NCI-H345 treated with DMSO at 0.1 percent for 48 hours (cell line): ENCODE data around the gene PRAC2.

Source experiments
- DNase-seq: peaks from one replicate; lab custom pipeline; 2025; ENCODE audit not compliant: unreplicated experiment; lab: John Stamatoyannopoulos, UW

The PRAC2 gene

DNA sequence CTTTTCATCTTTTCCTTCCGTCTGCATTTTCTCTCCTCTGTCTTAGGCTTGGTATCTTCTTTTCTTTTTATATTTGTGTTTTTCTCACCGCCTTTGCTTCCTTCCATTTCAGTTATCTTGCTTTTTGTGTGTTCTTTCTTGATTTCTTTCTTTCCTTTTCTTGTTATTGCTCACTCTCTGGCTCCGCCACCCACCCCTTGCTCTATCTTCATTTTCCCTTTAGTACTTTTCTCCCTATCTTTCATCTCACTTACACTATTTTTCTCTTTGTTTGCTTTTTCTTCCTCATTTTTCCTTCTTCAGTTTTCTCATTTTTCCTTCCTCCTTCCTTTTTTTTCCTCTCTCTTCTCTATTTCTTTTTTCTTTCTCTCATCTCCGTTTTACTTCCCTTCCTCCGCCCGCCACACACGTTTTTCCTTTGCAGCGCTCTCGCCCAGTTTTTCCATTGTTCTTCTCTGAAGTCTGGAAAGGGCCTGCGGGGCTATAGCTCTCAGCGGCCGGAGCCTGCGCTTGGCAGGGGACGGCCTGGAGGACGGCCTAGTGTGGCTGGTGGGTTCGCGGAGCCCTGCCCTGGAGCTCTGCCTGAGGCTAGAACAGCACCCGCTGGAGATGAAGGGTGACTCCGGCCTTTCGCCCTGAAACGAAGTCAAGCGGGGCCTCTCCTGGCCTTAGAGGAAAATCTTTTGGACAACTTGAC, 10.8 kb downstream of the PRAC2 start:
- DNase-seq: no peak

DNA sequence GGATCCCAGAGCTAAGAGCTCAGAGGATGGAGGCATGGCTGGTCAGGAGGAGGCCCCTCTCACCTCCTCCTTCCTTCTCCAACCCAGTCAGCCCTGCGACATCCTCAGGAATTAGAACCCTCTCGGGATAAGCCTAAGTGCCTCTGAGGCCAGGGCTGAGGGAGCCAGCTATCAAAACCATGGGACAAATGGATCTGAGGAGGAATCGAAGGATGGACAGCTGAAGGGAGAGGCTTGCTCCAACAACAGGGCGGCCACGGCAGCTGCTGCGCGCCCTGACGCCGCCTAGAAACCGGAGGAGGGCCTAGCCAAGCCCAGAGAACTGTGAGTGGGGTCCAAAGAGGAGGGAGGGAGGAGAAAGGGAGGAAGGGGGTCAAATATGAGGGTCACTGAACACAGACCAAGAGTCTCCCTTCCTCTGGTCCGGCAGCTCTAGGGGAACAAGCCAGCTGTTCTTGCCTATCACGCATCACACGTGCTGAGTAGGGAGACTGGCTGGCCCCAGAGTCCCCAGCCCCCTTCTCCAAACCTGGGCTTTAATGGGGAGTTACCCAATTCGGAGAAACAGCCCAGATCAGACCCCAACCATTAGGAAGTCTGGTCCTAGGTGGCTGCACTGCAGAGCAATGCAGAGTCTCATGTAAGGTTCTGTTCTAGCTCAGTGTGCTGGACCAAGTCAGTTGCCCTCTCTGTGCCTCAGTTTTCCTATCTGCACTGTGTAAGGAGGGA, 11.5 kb downstream of the PRAC2 start:
- DNase-seq: no peak

DNA sequence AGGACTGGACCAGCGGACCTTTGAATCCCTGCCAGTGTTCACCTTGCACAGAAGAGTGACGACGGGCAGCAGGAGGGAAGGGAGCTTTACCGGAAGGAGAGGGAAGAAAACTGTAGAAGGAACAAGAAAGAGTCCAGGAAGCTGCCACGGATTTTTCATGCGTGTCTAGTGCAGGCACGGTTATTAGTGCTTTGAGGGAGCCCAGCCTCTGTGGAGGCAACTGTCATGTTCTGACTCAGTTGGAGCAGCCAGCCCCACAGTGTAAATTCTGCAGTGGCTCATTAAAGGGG, 12.0 kb downstream of the PRAC2 start:
- DNase-seq: no peak

DNA sequence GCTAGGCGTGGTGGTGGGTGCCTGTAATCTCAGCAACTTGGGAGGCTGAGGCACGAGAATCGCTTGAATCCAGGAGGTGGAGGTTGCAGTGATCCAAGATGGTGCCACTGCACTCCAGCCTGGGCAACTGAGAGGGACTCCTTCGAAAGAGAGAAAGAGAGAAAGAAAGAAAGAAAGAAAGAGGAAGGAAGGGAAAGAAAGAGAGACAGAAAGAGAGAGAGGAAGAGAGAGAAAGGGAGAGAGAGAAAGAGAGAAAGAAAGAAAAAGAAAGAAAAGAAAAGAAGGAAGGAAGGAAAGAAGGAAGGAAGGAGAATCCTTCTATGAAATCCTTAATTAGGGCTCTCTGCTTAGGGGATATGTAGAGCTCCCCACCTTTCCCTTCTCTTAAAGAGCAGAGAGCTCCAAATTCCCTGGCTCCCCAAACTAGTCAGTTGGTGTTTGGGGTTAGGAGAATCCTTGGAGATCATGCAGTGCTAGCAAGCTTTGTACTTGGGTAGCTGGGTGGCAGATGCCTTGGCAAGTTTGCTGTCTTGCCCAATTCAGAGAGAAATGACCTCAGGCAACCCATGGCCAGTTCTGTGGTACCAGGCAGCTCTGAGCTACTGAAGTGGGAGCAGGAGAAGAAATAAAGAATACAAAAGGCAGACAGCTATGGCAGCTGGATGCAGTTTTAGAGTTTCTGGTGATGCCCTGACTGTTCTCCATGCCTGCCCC, 14.5 kb downstream of the PRAC2 start:
- no peak for DNase-seq

DNA sequence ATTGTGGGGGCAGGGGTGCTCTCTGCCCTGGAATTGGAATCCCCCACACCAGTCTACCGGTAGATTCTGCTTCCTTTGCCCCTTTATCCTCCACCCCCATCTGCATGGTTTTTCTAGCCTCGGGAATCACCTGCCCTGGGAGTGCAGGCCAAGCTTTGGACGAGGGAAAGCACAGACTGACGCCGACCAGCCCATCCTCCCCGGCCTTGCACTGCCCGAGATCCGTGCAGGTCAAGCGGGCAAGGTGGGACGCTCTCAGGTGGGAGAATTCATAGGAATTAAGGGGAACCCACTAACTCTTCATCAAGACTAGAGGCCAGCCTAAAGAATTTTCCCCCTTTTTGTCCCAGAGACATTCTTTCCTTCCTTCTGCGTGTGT, 15.4 kb downstream of the PRAC2 start:
- no peak for DNase-seq

DNA sequence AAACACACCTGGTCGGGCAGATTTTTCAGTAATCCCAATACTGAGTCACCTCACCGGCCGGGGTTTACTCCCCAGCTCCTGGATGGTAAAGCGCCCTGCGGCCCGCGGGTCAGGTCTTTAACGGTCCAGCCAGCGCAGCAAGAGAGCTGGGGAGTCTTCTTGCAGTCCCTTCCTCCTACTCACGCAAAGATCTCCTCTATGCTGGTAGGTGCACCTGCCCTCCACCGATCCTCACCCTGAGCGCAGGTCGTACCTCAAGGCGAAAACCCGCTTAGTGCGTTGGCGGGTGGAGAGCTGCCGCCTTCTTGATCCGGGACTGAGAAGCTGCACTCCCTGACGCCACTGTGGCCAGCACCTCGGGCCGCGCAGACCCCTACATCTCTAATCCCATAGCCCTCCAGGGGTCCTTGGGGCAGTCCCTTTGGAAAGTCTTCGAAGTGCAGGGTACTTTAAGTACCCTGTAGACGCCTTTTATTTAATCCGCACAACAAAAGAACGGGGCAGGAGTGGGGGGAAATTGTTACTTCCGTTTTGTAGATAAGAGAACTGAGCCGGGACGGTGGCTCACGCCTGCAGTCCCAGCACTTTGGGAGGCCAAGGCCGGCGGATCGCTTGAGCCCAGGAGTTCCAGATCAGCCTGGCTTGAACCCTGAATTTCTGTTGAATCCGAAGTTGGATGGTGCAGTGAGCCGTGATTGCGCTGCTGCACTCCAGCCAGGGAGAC, 16.0 kb downstream of the PRAC2 start:
- no peak for DNase-seq

DNA sequence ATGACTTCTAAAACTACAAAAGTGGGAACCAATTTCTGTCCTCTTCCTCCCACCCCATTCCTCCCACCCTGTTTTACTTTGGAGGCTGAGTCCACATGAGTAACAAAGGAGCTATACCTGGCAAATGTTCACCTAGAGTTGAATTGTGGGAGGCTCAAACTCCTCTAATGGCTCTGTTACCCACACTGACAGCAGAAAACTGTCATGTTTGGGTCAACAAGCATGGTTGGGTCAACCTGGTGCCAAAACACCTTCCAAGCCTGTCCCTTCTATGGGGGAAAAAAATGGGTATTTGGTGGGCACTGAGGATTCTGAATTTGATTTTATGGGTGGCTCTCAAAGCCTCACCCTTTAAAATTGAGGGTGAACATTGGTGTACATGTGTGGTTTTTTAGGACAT, 17.6 kb downstream of the PRAC2 start:
- DNase-seq: no peak

DNA sequence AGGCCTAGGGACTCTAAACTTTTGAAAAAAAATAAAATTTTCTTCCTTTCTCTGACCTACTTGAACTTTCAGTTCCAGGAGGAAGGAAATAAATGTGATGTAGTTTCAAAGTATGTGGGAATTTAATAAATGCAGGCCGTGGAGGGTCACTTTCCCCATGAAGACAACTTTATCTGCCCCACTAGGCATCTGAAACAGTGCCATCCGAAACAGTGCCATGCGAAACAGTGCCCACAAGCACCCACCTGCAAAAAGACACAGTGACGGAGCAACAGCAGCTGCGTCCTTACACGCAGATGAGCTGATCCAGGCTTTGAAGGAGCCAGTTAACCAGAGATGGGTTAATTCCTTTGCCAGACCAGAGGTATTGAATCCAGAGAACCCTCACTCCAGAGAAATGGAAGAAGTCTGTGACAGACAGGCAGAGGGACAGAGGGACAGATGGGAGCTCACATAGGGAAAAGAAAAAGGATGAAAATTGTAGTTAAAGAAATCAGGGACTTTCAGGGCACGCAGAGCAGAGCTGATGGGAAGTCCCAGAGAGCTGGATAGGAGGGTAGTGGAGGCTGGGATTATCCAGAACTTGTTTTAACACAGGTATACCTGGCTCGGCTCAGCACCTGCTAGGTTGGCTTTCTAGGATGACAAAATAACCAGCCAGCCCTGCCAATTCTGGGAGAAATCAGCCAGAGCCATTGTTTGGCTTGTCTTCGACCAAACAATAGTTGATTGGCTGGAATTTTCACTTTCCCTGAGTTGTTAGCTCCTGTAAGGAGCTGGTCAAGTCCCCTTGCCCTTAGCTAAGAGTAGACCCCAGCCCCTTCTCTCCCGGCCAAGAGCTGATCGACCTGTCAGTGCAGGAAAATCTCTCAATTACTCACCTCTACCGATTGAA, 22.6 kb downstream of the PRAC2 start:
- DNase-seq: no peak

DNA sequence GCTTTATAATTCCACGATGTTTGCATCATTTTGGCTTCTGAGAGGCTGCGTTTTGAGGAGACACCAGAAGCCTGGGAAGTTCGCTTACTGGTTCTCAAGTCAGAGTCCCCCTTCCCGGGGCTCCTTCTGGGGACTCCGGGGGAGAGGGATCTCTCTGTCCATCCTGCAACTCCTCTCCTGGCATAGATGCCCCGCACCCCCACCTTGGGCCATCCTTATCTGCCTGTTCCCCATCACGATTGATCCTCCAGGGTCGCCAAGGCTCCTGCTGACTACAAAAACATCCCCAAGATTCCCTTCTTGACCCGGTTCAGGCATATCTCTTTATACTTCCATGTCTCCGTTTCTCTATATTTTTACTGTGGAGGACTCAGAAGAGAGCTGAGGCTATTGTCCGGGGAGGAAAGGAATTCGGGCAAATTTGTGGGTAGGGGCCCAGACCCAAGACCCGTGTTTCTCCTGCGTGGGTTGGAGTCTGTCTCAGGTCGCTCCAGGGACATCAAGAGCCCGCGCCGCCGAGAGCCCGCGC, 24.0 kb downstream of the PRAC2 start:
- no peak for DNase-seq

DNA sequence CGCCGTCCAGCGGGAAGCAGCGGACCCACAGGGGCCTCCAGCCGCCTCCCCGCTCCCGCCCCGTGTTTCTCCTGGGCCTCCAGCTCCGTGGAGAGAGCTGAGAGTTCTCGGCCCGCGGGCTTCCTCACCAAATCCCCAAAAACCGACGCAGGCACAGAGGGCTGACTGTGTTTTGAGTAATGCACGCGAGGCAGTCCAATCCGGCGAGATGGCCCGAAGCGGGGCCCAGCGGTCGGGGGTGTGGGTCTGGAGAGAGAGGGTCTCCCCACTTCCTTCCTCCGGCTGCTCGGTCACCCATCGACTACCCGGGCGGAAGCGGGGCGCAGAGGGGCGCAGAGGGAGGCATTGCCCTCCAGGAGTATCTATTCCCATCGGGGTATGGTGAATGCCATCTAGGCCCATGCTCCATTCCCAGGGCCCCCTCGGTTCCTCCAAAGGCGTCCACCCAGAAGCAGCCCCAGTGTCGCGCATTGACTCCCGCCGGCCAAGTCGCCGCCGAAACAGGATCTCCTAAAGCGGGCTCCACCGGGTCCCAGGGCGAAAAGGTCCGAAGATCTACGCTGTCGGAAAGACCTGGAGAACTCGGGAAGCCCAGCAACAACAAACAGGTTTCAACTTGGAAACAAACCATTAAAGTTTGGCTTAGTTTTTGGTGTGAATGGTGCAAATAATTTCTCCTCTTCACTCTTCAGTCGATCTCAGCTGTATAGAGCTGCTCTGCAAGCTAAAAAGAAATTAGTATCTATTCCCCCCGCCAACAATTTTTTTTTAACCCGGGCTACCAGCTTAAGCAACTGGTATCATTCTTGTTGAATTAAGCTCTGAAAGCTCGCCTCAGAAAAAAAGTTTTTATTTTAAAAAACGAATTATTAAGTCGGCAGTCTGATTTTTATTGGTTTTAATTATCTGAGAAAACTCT, 24.7 kb downstream of the PRAC2 start:
- no peak for DNase-seq

DNA sequence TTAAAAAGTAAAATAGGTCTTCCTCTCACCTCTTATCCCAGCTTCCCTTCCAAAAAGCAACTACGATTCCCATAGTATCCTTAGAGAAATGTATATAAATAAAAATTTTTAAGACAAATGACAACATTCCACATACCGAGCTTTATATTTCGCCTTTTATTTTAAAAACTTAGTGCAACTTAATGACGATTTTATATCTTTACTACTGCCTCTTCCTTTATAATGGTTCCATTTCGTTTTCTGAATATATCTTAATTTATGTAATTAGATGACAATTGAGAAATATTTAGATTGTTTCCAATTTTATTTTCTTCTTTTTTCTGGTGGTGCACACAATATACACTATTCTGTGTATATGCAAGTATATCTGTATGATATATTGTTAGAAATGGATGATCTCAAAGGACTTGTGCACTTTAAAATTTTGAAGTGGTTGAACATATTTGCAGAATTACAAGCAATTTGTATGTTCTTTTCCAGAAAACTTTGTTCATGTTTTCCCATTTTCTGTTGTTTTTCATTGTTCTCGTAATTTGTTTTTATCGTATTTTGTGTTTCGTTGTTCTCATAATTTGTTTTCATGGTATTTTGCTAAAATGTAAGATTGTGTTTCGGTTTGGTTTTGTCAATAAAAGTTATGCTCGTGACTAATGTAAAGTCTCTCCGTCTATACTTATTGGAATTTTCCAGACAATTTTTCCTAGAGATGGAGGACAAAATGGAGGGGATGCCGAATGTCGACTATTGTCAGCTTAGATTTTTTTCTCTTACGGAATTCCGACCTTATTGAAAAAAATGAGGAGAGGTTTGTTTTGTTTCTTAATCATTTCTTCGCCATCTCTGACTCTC, 26.0 kb downstream of the PRAC2 start:
- DNase-seq: no peak

DNA sequence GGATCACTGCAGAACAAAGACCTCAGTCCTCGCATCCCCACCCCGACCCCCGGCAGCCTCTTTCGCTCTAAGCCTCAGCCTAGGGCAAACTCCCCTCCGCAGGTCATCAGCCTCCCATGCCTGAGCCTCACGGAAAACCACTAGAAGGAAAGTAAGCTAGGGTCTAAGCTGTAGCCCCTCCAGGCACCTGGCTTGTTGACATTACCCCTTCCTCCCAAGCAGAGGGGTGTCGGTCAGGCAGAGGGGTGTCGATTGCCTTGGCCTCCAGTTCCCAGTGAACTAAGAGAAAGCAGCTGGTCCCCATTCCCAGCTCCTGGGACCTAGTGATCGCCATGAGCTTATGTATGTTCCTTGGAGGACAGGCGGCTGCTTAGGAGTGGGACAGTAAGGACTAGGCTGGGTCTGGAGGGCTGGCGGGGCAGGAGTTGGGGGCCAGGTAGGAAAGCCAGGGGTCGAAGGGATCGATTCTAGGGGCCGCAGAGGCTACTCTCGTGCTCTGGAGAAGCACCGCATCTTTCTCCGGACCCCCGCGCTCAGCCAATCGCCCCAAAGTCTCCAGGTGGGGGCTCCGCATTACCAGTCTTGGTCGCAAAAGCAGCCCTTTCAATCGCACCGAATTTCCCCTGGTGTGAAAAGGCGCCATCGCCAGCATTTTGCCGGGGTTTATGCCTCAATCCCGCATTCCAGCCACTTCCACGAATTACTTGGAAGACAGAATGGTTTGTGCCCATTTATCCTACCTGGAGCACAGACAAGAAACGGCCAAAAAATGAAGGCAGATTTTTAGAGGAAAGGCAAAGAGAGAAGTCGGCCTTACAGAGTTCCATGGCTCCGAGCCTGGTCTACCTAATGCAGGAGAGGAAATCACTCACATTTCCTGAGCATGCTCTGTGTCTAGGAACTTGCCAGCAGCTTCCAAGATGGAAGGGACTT, 26.9 kb downstream of the PRAC2 start:
- DNase-seq: no peak

DNA sequence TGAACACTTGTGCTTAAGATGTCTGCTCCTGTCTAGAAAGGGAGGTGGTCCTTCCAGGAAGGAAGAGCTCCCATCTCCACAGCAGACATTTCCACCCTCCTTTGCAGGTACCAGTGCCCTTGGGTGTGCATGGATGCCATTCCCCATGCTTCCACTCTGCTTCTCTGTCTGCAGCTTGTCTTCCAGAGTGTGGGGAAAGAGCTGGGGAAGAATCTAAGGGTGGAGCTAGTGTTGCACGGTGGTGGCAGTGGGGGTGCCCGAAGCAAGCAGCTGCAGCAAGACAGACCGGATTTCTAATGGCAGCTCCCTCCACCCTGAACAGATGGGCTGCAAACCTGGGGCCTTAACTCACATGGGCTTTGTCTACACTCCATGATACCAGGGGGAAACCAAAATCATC, 28.2 kb downstream of the PRAC2 start:
- no peak for DNase-seq

DNA sequence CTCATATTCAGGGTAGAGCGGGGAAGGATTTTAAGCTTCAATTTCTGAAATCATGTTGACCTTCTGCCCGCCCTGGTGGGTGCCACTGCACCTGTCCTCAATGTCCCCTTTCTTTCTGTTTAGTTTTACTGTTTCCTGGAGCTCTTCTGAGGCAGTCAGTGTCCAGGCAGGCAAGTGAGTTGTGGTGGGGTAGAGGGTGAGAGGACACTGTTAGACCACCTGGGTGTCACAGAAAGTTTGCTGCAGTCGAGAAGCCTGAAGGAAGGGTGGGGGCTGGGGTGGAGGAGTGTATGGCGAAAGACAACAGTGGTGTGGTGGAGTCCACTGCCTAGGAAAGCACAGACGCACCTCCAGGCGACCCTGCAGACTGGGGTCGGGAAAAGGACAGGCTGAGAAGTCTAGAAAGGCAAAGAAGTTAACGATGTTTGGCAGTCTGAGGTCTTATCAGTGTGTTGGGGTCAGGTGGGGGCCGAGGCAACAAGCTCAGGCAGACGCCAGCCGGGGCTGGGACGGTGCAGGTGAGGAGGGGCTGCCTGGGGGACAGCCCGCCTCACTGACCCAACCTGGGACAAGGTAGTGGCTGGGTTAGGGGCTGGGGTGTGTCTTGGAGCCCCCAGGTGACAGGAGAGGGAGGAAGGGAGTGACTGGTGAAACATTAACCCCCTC, 28.9 kb downstream of the PRAC2 start:
- DNase-seq: no peak

DNA sequence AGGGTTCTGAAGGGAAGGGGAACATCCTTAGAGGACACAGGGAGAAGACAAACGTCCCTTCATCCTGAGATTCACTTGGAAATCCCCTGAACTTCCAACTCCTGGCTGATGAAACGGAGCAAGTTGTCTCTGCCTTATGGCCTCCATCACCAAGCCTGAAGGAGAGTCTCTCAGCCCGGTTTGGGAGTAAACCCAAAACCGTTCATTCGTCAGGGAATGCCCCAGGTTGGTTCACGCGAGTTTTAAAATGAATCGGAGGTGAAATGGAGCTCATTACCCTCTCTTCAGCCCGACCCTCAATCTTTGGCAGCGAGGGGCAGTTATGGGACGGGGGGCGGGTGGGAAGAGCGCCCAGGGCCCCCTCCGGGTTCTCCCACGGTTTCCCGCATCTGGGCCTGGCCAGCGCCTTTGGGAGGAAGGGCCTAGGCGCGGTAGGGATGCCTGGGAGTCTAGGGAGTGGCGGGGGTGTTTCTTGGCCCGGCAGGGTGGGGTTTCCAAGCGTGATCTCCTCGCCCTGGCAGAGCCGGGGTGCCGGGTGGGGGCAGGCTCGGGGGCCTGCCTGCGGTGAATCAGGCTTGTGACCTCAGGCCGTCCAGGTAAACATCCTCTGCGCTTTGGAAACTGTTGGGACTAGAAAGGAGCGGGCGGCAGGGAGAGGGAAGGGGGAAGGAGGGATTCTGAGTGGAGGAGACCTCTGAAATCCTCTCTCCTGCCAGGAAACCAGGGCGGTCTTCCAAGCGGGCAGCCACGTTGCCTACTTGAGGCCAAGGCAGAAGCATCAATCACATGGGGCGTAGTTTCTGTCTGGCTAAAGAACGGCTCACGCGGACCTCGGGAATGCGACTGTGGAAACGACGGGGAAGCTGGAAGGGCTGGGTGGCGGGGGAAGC, 29.7 kb downstream of the PRAC2 start:
- DNase-seq: no peak
